ENCODE measurements around the gene TMEM253. TPM values are rescaled to one million over a fixed set of nuclear protein-coding genes. Genes with fewer than 3 reads are reported as not detected.
A peak's percentile ranks its signal among the peaks of the same experiment; 100 is the strongest.

The TMEM253 gene
- total RNA-seq, 1 donor from 2014 or later: 2.2 TPM

GRCh38 chr14:21103710-21104447 is 3.0 kb downstream of the TMEM253 start:
- DNase-seq (ENCODE audit: low spot score): peak; percentile 97

GRCh38 chr14:21104448-21105060 is 3.7 kb downstream of the TMEM253 start:
- DNase-seq (ENCODE audit: low spot score): no peak

DNA sequence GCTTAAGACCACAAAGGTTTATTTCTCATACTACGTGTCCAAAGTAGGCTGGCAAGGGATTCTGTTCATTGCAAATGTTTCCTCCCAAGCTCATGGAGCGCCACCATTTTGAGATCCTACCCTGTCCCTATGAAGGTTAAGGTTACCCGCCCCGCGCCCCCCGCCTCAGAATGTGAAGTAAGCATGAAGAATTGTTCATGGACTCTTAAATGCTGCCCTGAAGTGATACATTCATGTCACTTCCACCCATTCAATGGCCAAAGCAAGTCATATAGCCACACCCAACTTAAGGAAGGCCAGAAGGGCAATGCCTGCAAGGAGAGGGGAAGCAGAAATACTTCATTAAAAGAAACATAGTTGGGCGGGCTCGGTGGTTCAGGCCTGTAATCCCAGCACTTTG is 4.2 kb downstream of the TMEM253 start:
- DNase-seq (ENCODE audit: low spot score): no peak

DNA sequence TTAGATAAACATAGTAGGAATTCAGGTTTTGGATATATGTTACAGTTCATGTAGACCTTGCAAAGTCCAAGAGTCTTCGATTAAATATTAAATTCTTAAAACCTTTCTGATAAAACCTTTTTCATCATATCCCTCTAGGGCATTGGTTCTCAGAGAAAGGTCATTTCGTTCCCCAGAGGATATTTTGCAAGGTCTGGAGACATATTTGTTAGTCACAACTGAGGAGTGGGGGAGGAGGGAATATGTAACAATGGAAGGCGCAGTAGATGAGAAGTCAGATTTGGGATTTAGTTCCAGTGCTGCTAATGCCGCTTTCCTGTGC is 5.3 kb downstream of the TMEM253 start:
- DNase-seq (ENCODE audit: low spot score): no peak

DNA sequence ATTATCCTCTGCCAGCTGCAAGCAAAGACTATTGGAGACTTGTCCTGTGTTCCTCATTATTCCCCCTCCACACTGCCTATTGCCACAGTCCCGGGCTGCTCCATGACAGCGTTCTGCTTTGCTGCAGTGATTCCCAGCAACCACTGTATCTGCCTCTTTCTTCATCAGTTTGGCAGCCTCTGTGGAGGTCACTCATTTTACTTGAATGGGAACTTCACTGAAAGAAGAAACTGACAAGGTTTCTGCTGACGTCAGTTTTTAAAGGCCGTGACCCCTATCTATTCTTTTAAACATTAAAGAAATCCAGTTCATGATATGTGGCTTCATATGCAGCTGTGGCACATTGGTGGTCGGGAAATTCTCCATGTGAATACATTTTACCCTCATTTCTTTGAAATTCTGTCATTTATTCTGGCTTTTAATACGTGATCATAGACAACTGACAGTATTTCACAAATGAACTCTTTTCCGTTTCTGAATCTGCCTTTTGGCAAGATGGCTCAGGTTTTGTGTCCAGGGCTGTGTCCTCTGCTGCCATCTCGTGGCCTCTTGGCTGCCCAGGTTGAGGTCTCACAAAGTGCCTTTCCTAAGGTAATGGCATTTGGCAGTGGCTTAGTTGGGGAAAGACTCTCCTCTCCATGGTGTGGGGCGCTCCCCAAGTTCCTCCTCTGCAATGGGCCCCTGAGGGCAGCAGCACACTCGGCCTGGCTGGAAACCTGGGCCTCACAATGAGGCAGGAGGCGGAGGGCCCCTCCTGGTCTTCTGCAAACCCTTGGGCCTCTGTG is 5.8 kb downstream of the TMEM253 start:
- DNase-seq (ENCODE audit: low spot score): no peak

- DNase-seq (ENCODE audit: low spot score): no peak
Measured at GRCh38 chr14:21107283-21107800, 6.5 kb downstream of the TMEM253 start.

- DNase-seq (ENCODE audit: low spot score): no peak
Measured at GRCh38 chr14:21108791-21109190, 7.9 kb downstream of the TMEM253 start.

DNA sequence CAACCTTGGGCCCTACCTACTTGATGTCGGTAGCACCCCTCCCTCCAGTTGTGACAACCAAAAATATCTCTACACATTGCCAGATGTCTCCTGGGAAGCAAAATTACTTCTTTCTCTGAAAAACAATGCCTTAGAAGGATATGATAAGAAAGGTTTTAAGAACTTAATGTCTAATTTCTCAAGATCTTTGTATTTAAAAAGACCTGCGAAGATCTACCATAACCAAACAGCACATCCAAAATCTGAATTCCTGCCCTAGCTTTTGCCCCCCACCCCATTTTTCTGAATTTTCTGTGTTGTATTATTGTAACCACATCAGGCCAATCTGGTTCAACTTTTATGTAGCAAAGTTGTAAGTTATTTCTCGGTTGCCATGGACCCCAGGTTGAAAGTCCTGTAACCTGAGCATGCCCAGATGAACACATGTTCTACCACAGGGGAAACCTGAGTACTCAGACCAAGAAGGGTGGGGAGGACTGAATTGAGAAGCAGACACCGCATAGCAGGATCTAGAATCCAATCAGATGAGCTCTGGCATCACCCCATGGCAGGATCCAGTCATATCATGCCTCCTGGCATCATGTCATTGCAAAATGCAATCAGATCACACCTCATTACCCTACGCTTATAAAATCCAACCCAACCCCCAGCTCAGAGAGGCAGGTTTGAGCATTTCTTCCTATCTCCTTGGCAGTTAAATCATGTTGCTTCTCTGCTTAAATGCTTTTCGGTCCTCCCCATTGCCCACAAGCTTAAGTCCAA is 8.7 kb downstream of the TMEM253 start:
- DNase-seq (ENCODE audit: low spot score): no peak

DNA sequence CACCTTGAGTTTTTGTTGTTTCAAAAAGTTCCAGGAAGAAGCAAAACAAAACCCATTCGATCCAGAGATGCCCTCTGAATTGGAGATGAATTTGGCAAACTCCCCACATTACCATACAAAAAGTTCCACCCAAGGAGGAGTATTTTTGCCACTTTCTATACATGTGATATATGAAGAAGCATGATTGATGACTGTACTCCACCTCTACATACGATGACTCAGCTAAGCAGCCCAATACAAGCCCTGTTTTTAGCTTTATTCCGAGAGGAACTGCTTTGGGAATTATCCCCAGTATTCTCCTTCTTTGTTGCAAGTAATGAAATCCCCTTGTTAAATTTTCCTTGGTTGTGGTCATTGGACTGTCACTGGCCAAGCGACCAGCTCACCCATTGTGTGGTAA is 11.4 kb downstream of the TMEM253 start:
- DNase-seq (ENCODE audit: low spot score): no peak

- no peak for DNase-seq (ENCODE audit: low spot score)
Measured at GRCh38 chr14:21113369-21113768, 12.5 kb downstream of the TMEM253 start.

- no peak for DNase-seq (ENCODE audit: low spot score)
Measured at GRCh38 chr14:21118933-21119332, 18.1 kb downstream of the TMEM253 start.

DNA sequence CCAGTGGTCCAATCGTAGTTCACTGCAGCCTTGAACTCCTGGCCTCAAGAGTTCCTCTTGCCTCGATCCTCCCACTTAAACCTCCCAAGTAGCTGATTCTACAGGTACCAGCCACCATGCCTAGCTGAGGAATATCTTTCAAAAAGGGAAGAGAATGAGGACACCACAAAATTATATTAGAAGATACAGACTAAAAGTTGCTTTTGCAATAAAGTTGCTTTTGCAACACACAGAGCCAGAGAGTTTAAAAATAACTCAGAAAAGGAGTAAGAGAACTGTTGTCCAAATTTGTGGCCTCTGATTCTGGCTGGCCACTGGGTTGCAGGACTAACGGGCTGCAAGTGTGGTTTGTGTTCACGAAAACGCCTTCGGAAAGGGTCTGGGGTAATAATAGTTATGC is 19.8 kb downstream of the TMEM253 start:
- DNase-seq (ENCODE audit: low spot score): no peak

DNA sequence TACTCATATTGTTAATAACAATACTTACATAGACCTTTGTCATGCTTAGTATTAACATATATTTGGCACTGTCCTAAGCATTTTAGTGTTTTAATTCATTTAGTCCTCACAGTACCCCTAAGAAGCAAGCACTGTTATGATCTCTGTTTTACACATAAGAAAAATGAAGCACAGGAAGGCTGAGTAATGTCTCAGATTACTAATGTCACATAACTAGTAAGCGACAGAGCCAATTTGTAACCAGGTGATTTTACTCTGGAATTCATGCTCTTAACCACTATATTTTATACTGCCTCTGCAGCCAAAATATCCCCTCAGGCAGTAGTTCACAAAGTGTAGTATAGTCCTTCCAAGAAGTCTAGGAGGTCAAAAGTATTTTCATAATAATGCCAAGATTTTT is 20.3 kb downstream of the TMEM253 start:
- DNase-seq (ENCODE audit: low spot score): no peak

GRCh38 chr14:21123429-21123828 is 22.6 kb downstream of the TMEM253 start:
- no peak for DNase-seq (ENCODE audit: low spot score)

GRCh38 chr14:21133901-21134300 is 33.0 kb downstream of the TMEM253 start:
- no peak for DNase-seq (ENCODE audit: low spot score)

DNA sequence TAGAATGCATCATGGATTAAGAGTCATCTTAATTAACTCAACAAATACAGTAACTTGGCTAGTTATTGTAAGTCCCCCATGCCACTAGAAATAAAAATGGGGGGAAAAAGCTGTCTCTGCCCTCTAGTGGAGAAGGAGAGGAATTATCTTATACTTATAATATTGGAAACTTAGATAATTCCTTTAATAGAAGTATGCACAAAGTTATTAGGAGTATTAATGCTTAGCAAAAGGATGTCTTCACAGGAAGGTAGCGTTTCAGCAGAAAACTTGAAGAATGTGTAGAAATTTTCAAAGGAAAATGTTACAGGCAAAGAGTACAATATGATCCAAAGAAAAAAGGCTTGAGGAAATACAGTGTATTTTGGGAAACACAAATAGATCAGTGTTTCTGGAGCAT is 35.2 kb downstream of the TMEM253 start:
- DNase-seq (ENCODE audit: low spot score): no peak

GRCh38 chr14:21142357-21142756 is 41.5 kb downstream of the TMEM253 start:
- DNase-seq (ENCODE audit: low spot score): no peak

GRCh38 chr14:21145437-21145836 is 44.6 kb downstream of the TMEM253 start:
- DNase-seq (ENCODE audit: low spot score): no peak

- no peak for DNase-seq (ENCODE audit: low spot score)
Measured at GRCh38 chr14:21149641-21150367, 48.9 kb downstream of the TMEM253 start.

All from mesenteric fat pad (tissue), 1 donor.